Urinary bladder (tissue), 4 donors: Measurements from ENCODE around the gene LZTR1. TPM values are rescaled to one million over a fixed set of nuclear protein-coding genes. Genes with fewer than 3 reads are reported as not detected.
A peak's percentile ranks its signal among the peaks of the same experiment; 100 is the strongest.
"Not testable (repeated sequence)": the region's sequence is repeated elsewhere in the genome, so short reads cannot be mapped to it uniquely, and the experiment has no call there.

ENCODE experiments used
- DNase-seq: peaks from one replicate; pipeline ENCODE4 v3.0.0-alpha.2; 2015; ENCODE audit errors: extremely low spot score
- H3K27ac ChIP-seq: one replicate; pipeline ENCODE4 v1.5.1; 2013; ENCODE audit warnings: low read depth, mild to moderate bottlenecking, moderate library complexity
- H3K36me3 ChIP-seq: one replicate; pipeline ENCODE4 v1.6.1; 2013; ENCODE audit warnings: mild to moderate bottlenecking, moderate library complexity; ENCODE audit not compliant: insufficient read depth
- H3K4me1 ChIP-seq: one replicate; pipeline ENCODE4 v1.6.1; 2013; ENCODE audit warnings: mild to moderate bottlenecking, moderate library complexity; ENCODE audit not compliant: insufficient read depth
- H3K4me3 ChIP-seq: one replicate; pipeline ENCODE4 v1.5.1; 2013; ENCODE audit warnings: low read depth, low read length
- WGBS: extraction: QIAGEN DNeasy Blood & Tissue Kit; methylation state at CpG from one replicate; pipeline ENCODE4 v1.1.7; 2013; 5-methylcytosine and 5-hydroxymethylcytosine counted together
- polyA plus RNA-seq: library from polyadenylated mRNA; stranded (reverse); fragments of 200-250 nt; gene quantifications from one replicate; pipeline ENCODE4 v1.2.3, GENCODE V29; 2013
- total RNA-seq: library from RNA; depleted of rRNA; stranded (reverse); fragments of >200 nt; gene quantifications from one replicate; pipeline ENCODE4 v1.2.3, GENCODE V29; 2014
- donor health status: healthy with polysubstance abuse.
- donor health status: healthy.

LZTR1 gene
- total and polyA plus RNA-seq, 2 donors: 42.8 to 48.1 TPM

DNA sequence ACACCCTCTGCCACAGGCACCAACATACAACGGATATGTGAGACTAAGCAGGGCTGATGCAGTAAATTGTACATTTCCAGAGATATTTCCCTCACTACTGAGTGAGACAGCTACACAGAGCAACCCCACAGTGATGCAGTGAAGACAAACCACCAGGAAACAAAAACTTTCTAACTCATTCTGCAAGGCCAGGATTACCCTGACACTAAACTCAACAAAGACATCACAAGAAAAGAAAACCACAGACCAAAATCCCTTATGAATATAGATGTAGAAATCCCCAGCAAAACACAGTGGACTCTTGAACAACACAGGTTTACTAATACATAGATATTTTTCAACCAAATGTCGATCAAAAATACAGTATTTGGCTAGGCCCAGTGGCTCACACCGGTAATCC is 51.8 kb downstream of the LZTR1 start:
- no peaks in the 10 kb centered on the region for H3K4me1 ChIP-seq
- WGBS: 85% methylated on average over 3 of the region's 3 CpGs
- H3K36me3 ChIP-seq: no peaks in the 10 kb centered on the region
- H3K4me3 ChIP-seq: no peak overlapping the region
- no peak overlapping the region for H3K27ac ChIP-seq
- DNase-seq: no peak

DNA sequence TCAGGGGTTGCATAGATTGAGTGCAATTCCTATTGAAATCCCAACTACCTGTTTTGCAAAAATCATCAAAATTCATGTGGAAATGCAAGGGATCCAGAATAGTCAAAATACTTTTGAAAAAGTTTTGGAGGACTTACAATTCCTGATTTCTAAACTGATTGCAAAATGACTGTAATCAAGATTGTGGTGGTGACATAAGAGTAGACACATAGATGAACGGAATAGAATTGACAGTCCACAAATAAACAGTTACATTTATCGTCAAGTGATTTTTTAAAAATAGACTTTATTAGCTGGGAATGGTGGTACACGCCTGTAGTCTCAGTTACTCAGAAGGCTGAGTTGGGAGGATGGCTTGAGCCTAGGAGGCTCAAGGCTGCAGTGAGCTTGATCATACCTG is 52.9 kb downstream of the LZTR1 start:
- WGBS: 86% methylated on average over 3 of the region's 3 CpGs
- no peaks in the 10 kb centered on the region for H3K36me3 ChIP-seq
- H3K4me1 ChIP-seq: no peaks in the 10 kb centered on the region
- no peak overlapping the region for H3K4me3 ChIP-seq
- no peak overlapping the region for H3K27ac ChIP-seq
- no peak for DNase-seq

GRCh38 chr22:21038405-21038804 is 56.3 kb downstream of the LZTR1 start:
- 40% methylated on average over 2 of the region's 2 CpGs for WGBS
- no peak overlapping the region for H3K27ac ChIP-seq
- H3K4me3 ChIP-seq: no peak overlapping the region
- no peak for DNase-seq
- H3K4me1 ChIP-seq: no peaks in the 10 kb centered on the region
- H3K36me3 ChIP-seq: no peaks in the 10 kb centered on the region

- 91% methylated on average over 5 of the region's 5 CpGs for WGBS
- not testable (repeated sequence) for H3K36me3 ChIP-seq, H3K27ac ChIP-seq, DNase-seq, H3K4me1 ChIP-seq, H3K4me3 ChIP-seq
These were observed 57.1 kb downstream of the LZTR1 start for GRCh38 chr22:21039158-21039557.

DNA sequence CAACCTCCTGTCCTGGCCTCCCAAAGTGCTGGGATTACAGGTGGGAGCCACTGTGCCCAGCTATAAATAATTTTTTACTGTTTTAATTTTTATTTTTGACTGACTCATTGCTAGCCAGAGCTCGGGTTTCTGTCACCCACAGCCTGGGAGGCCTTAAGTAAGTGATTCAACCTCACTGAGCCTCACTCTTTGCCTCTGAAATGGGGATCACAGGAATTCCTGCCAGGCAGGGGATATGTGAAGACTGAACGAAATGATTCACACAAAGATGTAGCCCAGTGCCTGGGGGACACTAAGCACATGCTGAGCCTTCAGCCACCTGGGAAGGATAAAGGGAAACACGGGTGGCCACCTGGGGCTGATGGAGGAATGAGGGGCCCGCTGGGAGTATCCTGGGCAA is 59.8 kb downstream of the LZTR1 start:
- Histone ChIP-seq H3K4me1 (no peaks in the 10 kb centered on the region), H3K36me3 (no peaks in the 10 kb centered on the region), H3K27ac (no peak overlapping the region), H3K4me3 (no peak overlapping the region)
- no peak for DNase-seq
- WGBS: 75% methylated on average over 4 of the region's 4 CpGs

- Histone ChIP-seq H3K4me1 (no peaks in the 10 kb centered on the region), H3K36me3 (no peaks in the 10 kb centered on the region), H3K27ac (no peak overlapping the region), H3K4me3 (no peak overlapping the region)
- 85% methylated on average over 6 of the region's 6 CpGs for WGBS
- no peak for DNase-seq
These were observed 61.1 kb downstream of the LZTR1 start for GRCh38 chr22:21042978-21043859.

GRCh38 chr22:21043860-21044535 is 61.9 kb downstream of the LZTR1 start:
- no peak for DNase-seq
- Histone ChIP-seq H3K27ac (no peak overlapping the region), H3K4me3 (no peak overlapping the region), H3K36me3 (no peaks in the 10 kb centered on the region), H3K4me1 (no peaks in the 10 kb centered on the region)
- 87% methylated on average over 15 of the region's 15 CpGs for WGBS

GRCh38 chr22:21044931-21045584 is 63.0 kb downstream of the LZTR1 start:
- no peak overlapping the region for H3K27ac ChIP-seq

DNA sequence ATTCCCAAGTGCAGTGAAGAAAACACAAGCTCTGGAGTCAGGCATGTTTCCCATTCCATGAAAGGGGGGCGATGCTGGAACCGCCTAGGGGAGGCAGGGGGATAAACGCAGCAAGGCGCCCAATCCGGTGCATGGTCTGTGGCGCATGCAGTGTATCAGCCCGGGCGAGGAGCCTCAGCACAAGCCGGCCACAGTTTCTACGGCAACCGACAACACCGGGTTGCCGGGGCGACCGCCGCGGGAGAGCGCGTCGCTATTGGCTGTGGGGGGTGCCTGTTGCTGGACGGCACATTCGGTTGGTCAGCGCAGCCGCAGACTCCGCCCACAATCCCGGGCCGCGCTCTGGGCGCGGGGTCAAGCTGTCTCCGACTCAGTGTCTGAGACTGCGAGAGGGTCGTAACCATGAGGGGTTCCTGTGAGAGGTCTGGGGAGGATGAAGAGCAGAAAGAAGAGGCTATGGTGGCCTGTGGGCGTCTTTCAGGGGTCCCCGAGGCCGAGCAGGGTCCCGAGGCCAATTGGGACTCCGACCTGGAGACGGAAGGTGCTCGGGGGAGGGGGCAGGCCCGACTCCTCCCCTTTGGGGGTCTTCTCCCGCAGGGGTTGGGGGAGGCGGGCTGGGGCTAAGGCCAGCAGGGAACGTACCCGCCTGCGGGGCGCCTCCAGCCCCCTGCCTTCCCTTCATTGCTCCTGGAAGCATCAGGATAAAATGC is 63.6 kb downstream of the LZTR1 start, which contains the start of gene LRRC74B:
Gene LRRC74B, plus strand, starts transcription at position 362 of the 710 bp plus-strand sequence. Its CDS starts 41 bp downstream, at position 403.
- peak within 1 kb of the TSS; percentile 36 for H3K4me3 ChIP-seq
- H3K4me1 ChIP-seq: no peaks in the 10 kb centered on the region
- 4% methylated on average over 47 of the region's 47 CpGs for whole genome bisulfite sequencing
- DNase-seq: peak; percentile 66
- H3K27ac ChIP-seq: no peak within 1 kb of the TSS
- no peaks in the 10 kb centered on the region for H3K36me3 ChIP-seq

More at GRCh38 chr22:21044931-21045584, 63.0 kb downstream of the LZTR1 start:
- DNase-seq: no peak
- H3K36me3 ChIP-seq: no peaks in the 10 kb centered on the region
- H3K4me1 ChIP-seq: no peaks in the 10 kb centered on the region
- no peak overlapping the region for H3K4me3 ChIP-seq
- 16% methylated on average over 15 of the region's 15 CpGs for WGBS

- no peaks in the 10 kb centered on the region for H3K36me3 ChIP-seq
- H3K4me3 ChIP-seq: no peak overlapping the region
- whole genome bisulfite sequencing: 90% methylated on average over 14 of the region's 14 CpGs
- no peak overlapping the region for H3K27ac ChIP-seq
- H3K4me1 ChIP-seq: no peaks in the 10 kb centered on the region
- no peak for DNase-seq
These were observed 65.1 kb downstream of the LZTR1 start for GRCh38 chr22:21047035-21047661.

- DNase-seq: no peak
- Histone ChIP-seq H3K27ac (no peak overlapping the region), H3K4me3 (no peak overlapping the region), H3K36me3 (no peaks in the 10 kb centered on the region), H3K4me1 (no peaks in the 10 kb centered on the region)
- 87% methylated on average over 7 of the region's 7 CpGs for WGBS
These were observed 65.6 kb downstream of the LZTR1 start for GRCh38 chr22:21047730-21048129.

DNA sequence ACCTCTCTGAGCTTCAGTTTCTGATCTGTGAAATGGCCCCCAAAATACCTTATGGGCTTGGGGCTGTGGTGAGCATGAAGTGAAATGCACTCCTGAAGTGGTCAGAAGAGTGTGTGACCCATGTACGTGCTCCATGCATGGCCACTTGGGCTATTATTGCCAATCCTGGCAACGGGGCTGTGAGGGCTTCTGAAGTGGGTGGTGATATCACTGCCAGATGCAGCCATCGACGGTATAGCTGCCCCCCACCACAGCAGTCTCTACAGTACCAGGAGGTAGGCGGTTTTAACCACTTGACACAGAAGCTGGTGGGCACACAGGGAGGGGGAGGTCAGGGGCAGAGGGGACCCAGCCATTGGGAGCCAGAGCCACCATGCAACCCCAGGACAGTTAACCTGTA is 66.4 kb downstream of the LZTR1 start:
- H3K36me3 ChIP-seq, H3K4me1 ChIP-seq, H3K4me3 ChIP-seq, H3K27ac ChIP-seq, DNase-seq: not testable (repeated sequence)
- 72% methylated on average over 5 of the region's 5 CpGs for WGBS
